KOPT-K1 (cell line): ENCODE data around the gene LDLR.
A peak's percentile ranks its signal among the peaks of the same experiment; 100 is the strongest.
"Not testable (repeated sequence)": the region's sequence is repeated elsewhere in the genome, so short reads cannot be mapped to it uniquely, and the experiment has no call there.

ENCODE experiments used
- H3K27ac ChIP-seq: fragments of 200-600 bp; sonication (generic); 2 replicates; pipeline ENCODE4 v1.5.1; 2016; ENCODE audit warnings: antibody characterized with exemption, mild to moderate bottlenecking, low read depth, low read length; ENCODE audit not compliant: poor library complexity, severe bottlenecking
- H3K36me3 ChIP-seq: fragments of 200-600 bp; sonication (generic); 2 replicates; pipeline ENCODE4 v1.5.1; 2017; ENCODE audit warnings: antibody characterized with exemption, mild to moderate bottlenecking, low read length, moderate library complexity; ENCODE audit not compliant: insufficient read depth
- H3K9me3 ChIP-seq: fragments of 200-600 bp; sonication (generic); 2 replicates; pipeline ENCODE4 v1.5.1; 2017; ENCODE audit warnings: antibody characterized with exemption, low read length, mild to moderate bottlenecking; ENCODE audit not compliant: insufficient read depth, poor library complexity, severe bottlenecking

The LDLR gene

DNA sequence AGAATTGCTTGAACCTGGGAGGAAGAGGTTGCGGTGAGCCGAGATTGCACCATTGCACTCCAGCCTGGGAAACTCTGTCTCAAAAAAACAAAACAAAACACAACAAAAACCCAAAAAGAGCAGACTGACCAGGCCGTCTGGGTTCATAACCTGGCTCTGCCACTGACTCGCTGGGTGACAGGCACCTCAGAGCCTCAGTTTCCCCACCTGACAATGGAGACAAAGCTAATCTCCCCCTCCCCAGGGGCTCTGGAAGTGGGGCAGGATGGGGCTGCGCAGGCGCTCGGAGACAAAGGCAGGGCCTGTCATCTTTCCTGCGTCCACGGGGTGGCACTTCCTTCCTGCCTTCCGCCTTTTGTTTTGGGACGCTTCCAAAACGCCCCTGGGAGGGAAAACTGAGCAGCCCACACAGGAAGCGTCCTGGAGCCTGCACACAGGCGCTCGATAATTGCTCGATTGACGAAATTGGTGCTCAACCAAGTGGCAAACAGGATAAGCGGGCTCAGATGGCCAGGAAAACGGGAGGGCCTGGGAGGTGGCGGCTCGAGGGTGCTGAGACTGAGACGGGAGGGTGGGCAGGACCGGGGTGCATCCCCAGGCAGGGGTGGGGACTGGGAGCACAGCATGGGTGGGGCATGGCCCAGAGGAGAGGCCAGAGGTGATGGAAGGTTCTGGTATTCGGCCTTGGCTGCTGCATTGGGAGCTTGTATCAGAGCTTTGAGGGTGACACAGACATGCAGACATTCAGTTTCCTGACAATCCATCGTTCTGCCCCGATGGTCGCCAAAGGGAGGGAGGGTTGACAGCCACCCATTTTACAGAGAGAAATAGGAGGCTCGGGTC is 48.5 kb downstream of the LDLR start:
- peaks cover 12% of the 10 kb centered on the region for H3K36me3 ChIP-seq
- no peaks in the 10 kb centered on the region for H3K9me3 ChIP-seq
- no peak overlapping the region for H3K27ac ChIP-seq

DNA sequence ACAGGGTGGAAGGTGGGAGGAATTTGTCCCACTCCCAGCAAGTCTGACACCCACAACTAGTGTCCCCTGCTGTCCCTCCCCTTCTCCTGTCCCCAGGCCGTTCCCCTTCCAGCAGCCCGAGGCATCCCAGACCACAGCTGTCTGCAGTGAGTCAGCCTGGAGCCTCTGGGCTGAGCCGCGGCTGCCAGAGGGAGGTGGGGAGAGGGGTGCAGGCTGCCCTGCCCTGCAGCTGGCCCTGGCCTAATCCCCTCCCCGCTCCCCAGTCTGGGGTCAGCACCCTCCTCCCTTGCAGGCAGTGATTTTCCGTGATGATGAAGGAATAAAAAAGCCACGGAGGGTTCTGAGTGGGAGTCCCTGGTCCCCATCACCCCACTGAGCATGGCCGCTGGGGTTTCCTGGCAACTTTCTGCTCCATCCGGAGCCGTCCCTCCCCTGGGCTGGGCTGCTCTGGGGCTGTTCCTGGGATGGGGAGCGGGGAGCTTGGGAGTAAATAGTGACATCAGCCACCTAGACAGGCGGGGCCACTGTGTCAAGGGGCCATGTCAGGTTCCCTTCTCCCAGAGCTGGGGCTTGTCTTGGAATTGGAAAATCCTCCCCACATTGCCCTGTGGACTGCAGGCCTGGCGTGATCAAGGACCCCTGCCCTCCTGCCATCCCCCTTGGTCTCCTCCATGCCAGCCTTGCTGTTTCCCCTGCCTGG is 49.5 kb downstream of the LDLR start:
- H3K36me3 ChIP-seq, result peaks cover 11% of the 10 kb centered on the region
- no peak overlapping the region for H3K27ac ChIP-seq
- H3K9me3 ChIP-seq, result no peaks in the 10 kb centered on the region

DNA sequence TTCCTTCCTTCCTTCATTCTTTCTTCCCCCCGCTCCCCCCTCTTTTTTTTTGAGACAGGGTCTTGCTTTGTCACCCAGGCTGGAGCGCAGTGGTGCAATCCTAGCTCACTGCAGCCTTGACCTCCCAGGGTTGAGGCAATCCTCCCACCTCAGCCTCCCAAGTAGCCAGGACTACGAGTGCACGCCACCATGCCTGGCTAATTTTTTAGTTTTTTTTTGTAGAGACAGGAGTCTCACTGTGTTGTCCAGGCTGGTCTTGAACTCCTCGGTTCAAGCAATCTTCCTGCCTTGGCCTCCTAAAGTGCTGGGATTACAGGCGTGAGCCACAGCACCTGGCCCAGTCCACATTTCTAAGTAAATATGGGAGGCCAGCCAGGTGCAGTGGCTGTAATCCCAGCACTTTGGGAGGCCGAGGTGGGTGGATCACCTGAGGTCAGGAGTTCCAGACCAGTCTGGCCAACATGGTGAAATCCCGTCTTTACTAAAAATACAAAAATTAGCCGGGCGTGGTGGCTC is 50.8 kb downstream of the LDLR start:
- not testable (repeated sequence) for H3K9me3 ChIP-seq, H3K27ac ChIP-seq
- peaks cover 22% of the 10 kb centered on the region for H3K36me3 ChIP-seq

DNA sequence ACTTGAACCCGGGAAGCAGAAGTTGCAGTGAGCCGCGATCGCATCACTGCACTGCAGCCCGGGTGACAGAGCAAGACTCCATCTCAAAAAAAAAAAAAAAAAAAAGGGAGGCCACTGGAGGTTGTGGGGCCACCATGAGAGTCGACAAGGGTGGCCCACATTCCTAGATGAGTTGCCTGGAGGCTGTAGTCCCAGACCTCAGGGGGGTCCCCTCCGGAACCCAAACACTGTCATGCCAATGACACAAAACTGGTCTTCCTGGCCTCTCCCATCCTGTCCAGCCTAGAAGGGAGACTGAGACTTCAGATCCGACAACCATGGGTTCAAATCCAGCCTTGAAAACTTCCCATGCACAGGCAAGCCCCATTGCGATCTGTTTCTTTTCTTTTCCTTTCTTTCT is 51.6 kb downstream of the LDLR start:
- Histone ChIP-seq H3K27ac (no peak overlapping the region), H3K9me3 (no peaks in the 10 kb centered on the region)

DNA sequence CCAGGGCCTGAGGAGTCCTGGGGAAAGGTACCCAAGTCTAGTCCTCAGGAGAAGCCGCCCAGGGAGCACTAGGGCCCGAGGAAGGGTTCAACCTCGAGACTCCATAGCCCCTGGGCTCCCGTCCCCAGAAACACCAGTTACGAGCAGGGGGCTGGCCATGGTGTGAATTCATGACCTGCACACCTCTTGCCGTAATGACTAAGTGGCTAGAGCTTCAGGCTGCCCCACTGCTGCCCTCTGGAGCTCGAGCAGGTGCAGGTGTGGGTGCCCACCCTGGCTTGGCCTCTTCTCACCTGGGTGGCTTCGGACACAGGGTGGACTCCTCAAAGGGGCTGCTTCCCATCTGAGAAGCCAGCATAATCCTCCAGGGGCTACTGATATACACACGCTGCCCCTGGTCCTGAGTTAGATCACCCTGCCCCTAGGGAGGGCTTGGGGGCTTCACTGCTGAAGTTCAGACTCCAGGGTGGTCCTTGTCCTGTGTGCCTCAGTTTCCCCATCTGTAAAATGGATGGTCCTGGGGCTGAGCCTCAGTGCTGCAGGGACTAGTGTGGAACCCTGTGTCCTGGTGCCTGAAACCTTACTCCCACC is 52.8 kb downstream of the LDLR start:
- no peak overlapping the region for H3K27ac ChIP-seq
- H3K36me3 ChIP-seq, result peaks cover 42% of the 10 kb centered on the region
- no peaks in the 10 kb centered on the region for H3K9me3 ChIP-seq

More for the DNA sequence above, 51.6 kb downstream of the LDLR start:
- peaks cover 31% of the 10 kb centered on the region for H3K36me3 ChIP-seq

DNA sequence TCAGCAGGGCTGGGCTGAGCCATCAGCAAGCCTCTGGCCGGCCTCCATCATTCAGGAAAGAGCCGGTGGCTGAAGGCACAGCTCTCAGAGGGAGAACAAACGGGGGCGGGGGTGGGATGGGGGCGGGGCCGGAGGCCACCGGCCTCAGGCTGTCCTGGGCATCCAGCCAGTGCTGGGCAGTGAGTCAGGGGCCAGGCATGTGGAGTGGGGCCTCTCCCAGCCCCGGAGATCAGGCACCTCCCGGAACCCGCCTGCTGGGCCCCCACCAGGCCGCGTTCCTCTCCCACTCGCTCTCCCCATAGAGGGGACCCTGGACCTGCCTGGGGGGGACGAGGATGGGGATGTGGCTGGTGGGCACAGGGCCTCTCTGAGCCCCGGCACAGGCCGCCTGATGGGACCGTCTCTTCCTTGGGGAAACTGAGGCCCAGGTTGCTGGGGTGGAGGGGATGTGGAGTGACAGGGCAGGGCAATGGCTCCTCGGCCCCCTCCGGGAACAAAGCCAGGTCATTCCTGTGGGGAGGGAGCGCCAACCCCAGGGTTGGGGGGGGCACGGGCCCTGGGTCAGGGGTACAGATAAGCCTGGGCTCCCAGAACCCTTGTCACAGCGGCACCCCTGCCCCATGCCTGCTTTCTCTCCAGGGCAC is 53.4 kb downstream of the LDLR start:
- peaks cover 48% of the 10 kb centered on the region for H3K36me3 ChIP-seq
- H3K9me3 ChIP-seq, result no peaks in the 10 kb centered on the region
- peak overlapping the region; percentile 34 for H3K27ac ChIP-seq

DNA sequence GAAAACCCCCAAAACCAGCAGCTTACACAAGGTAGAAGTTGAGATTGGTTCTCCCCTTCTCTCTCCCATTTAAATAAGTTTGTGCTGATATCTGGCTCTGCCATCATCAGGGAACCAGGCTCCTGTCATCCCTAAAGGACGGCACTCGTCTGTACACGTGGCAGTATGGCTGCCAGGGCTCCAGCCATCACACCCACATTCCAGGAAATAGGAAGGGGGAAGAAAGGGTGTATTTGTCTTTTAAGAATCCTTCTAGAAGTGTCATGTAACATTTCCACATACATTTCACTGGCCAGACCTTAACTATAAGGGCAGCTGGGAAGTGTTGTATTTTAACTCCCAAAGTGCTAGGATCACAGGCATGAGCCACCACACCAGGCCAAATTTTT is 56.3 kb downstream of the LDLR start:
- no peaks in the 10 kb centered on the region for H3K9me3 ChIP-seq
- H3K27ac ChIP-seq, result no peak overlapping the region
- peaks cover 76% of the 10 kb centered on the region for H3K36me3 ChIP-seq

DNA sequence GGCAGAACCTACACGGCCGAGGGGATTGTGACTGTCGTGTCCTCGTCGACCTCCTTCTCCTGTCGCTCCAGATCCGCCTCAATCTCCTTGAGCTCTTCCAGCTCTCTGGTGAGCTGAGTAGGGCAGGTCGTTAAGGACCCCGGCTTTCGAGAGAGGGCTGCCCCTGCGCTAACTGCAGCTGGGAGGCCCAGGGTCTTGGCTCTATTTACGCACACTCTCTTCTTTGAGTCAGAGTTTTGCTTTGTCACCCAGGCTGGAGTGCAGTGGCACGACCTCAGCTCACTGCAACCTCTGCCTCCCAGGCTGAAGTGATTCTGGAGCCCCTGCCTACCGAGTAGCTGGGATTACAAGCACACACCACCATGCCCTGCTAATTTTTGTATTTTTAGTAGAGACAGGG is 58.7 kb downstream of the LDLR start:
- Histone ChIP-seq H3K27ac (no peak overlapping the region), H3K36me3 (peaks cover 95% of the 10 kb centered on the region), H3K9me3 (no peaks in the 10 kb centered on the region)

DNA sequence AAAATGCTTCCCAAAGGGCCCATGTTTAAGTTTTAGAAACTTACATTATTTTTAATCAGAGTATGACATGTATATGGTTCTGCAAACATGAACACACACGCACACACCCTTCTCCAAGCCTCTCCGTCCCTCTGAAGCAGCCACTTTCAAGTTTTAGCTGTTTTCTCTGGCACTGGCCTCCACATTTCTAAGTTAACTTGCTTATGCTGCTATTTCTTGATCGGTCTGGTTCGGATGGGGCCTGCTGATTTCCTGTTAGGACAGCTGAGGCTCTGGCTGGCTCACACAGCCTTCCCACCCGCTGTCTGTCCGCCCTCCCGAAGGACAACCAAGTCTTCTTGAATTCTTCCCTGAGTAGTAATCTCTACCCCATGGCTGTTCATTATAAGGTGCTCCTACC is 61.9 kb downstream of the LDLR start:
- no peak overlapping the region for H3K27ac ChIP-seq
- H3K9me3 ChIP-seq, result no peaks in the 10 kb centered on the region
- peaks cover 67% of the 10 kb centered on the region for H3K36me3 ChIP-seq

DNA sequence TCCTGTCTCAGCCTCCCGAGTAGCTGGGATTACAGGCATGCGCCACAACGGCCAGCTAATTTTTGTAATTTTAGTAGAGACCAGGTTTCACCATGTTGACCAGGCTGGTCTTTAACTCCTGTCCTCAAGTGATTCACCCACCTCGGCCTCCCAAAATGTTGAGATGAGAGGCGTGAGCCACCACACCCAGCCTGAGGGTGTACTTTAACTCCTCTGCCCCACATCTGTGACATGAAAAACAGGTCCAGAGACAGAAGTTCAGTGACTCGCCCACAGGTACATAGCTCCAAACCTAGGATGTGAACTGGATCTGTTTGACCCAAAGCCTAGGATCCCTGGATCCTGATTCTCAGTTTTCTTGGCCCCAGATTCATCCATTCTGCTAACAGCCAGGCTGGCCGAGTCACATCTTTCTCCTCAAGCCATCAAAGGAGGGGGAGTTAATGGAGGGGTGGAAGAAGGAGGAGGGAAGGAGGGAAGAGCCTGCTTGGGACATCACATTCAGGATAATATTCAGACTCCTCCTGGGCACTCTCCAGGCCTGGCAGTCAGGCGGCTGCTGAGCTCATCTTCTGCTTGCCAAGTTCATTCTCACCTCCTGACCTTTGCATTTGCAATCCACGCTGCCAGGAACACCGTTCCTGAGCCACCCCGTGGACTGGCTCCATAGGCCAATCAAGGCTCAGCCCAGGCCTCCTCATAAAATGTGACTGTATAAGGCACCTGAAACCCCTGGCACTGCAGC is 63.2 kb downstream of the LDLR start:
- H3K9me3 ChIP-seq, result no peaks in the 10 kb centered on the region
- H3K36me3 ChIP-seq, result peaks cover 54% of the 10 kb centered on the region
- no peak overlapping the region for H3K27ac ChIP-seq

DNA sequence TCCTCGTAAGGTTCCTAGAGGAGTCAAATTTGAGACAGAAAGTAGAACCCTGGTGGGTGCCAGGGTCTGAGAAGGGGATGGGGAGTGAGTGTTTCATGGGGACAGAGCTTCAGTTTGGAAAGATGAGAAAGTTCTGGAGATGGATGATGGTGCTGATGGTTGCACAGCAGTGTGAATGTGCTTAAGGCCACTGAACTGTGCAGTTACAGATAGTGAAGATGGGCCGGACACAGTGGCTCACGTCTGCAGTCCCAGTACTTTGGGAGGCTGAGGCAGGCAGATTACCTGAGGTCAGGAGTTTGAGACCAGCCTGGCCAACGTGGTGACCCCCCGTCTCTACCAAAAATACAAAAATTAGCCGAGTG is 65.4 kb downstream of the LDLR start:
- H3K36me3 ChIP-seq, result peaks cover 32% of the 10 kb centered on the region
- peak overlapping the region; percentile 93 for H3K27ac ChIP-seq
- no peaks in the 10 kb centered on the region for H3K9me3 ChIP-seq

DNA sequence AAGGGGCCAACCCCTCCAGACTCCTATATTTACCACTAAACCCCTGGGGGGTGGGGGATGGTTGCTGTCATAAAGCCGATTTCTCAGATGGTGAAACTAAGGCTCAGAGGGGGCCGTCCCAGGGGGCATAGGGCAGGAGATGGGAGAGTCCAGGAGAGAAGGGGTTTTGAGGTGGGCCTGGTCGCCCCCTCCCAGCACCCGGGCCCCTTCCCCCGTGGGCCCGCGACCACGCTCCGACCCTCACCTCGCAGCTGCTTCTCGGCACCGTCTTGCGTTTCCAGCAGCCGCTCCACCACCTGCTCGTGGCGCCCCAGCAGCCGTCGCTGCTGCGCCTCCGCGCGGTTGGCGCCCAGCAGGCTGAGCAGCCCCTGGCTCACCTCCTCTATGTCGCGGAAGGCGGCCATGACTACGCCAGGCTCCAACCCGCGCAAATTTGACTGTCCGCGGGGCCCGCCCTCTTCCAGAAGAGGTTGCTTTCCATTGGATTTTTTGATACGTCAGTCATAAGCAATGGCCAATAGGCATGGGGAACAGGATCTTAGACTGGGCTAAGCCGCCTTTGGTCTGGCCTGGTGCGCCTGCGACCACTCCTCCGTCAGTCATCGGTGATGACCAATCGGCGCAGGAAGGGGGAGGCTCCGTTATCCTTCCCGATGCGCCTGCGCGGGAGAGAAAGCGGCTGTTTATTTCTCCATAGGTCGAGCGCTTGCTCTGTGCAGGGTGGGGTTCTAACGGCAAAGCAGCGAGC is 66.3 kb downstream of the LDLR start, which contains the start of gene SPC24:
Gene SPC24, minus strand, starts transcription at position 410 of the 748 bp plus-strand sequence. Its CDS starts 6 bp downstream, at position 404.
- Histone ChIP-seq H3K27ac (peak within 1 kb of the TSS; percentile 93), H3K9me3 (no peaks in the 10 kb centered on the region), H3K36me3 (peaks cover 24% of the 10 kb centered on the region)

DNA sequence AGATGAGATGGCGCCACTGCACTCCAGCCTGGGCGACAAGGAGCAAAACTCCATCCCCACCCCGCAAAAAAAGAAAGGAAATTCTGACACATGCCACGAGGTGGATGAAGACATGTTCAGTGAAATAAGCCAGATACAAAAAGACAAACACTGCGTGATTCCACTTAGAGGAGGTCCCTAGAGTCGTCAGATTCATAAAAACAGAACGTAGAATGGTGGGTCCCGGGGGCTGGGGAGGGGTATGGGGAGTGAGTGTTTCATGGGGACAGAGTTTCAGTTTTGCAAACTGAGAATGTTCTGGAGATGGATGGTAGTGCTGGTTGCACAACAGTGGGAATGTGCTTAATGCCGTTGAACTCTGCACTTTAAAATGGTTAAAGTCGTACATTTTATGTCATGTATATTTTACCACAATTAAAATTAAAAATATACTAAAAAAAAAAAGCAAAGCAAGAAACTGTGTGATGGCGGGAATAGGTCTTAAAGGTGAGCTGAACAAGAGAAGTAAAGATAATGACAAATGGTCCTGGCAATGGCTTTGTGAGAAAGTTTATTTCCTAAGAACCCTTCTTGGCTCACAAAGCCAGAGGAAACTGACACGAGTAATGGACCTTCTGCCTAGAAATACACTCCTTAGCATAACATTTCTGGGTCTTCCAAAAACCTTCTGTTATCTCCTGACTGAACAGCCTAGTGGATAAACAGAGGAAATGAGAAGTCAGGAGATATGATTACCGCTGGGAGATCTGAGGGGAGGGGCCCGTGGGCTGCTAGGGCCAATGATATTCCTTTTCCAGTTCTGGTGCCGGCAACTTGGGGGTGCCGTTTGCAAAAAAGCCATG is 70.6 kb downstream of the LDLR start:
- H3K27ac ChIP-seq, result no peak overlapping the region
- H3K36me3 ChIP-seq, result no peaks in the 10 kb centered on the region

More for the DNA sequence above, 70.6 kb downstream of the LDLR start:
- H3K9me3 ChIP-seq, result no peaks in the 10 kb centered on the region
